Testis (tissue), 3 donors: Measurements from ENCODE around the gene PLS1. TPM values are rescaled to one million over a fixed set of nuclear protein-coding genes. Genes with fewer than 3 reads are reported as not detected.
A peak's percentile ranks its signal among the peaks of the same experiment; 100 is the strongest.
"Not testable (repeated sequence)": the region's sequence is repeated elsewhere in the genome, so short reads cannot be mapped to it uniquely, and the experiment has no call there.

Experiments
- DNase-seq: peaks from one replicate; pipeline ENCODE4 v3.0.0-alpha.2; 2019
- H3K27ac ChIP-seq, 2 donors: fragments of 200-600 bp; sonication (generic); one replicate each; pipeline ENCODE4 v1.5.1; 2019
- H3K27me3 ChIP-seq: fragments of 200-600 bp; sonication (generic); one replicate; pipeline ENCODE4 v1.5.1; 2019
- H3K36me3 ChIP-seq: fragments of 200-600 bp; sonication (generic); one replicate; pipeline ENCODE4 v1.5.1; 2017; ENCODE audit warnings: low read depth; ENCODE audit errors: missing control alignments
- H3K4me1 ChIP-seq: fragments of 200-600 bp; sonication (generic); one replicate; pipeline ENCODE4 v1.5.1; 2019
- H3K4me3 ChIP-seq, 2 donors: fragments of 200-600 bp; sonication (generic); one replicate each; pipeline ENCODE4 v1.5.1; 2017 to 2019
- H3K9me3 ChIP-seq: fragments of 200-600 bp; sonication (generic); one replicate; pipeline ENCODE4 v1.5.1; 2017
- CTCF ChIP-seq, 3 experiments: fragments of 450-650 bp in 2 of 3; fragments of 200-600 bp in 1 of 3; sonication (generic) in 1 of 3; IDR thresholded peaks; one replicate each; pipeline ENCODE4 v1.5.1; 2016 to 2019; ENCODE audit warnings: antibody characterized with exemption in 3 of 3, mild to moderate bottlenecking in 2 of 3, moderate library complexity in 1 of 3
- POLR2A ChIP-seq: fragments of 450-650 bp; IDR thresholded peaks from one replicate; pipeline ENCODE4 v1.6.1; 2017; ENCODE audit warnings: antibody characterized with exemption, mild to moderate bottlenecking, moderate library complexity
- WGBS, 2 donors: methylation state at CpG; one replicate each; pipeline ENCODE4 v1.1.5; 2018; 5-methylcytosine and 5-hydroxymethylcytosine counted together
- intact Hi-C: fragments of 100-400 bp; cut with DNase I; formaldehyde crosslinking; loops from one replicate; pipeline ENCODE4 v1.15.1; 2023; ENCODE audit warnings: low total_unique reads
- polyA plus RNA-seq: library from polyadenylated mRNA; stranded (reverse); fragments of 350-450 nt; fragmentation: Illumina TruSeq; extraction: RNeasy Lipid Tissue Mini Kit (QIAGEN cat#74804); gene quantifications from one replicate; pipeline ENCODE4 v1.2.3, GENCODE V29; 2014; ENCODE audit warnings: low read depth, low replicate concordance; ENCODE audit not compliant: insufficient read depth
- total RNA-seq, 2 donors: library from RNA; depleted of rRNA; stranded (reverse); fragments of >200 nt; gene quantifications; one replicate each; pipeline ENCODE4 v1.2.3, GENCODE V29; 2016

The PLS1 gene
- total and polyA plus RNA-seq, 3 donors from 2014 or later: 5.1 to 10.8 (median 10.6) TPM

DNA sequence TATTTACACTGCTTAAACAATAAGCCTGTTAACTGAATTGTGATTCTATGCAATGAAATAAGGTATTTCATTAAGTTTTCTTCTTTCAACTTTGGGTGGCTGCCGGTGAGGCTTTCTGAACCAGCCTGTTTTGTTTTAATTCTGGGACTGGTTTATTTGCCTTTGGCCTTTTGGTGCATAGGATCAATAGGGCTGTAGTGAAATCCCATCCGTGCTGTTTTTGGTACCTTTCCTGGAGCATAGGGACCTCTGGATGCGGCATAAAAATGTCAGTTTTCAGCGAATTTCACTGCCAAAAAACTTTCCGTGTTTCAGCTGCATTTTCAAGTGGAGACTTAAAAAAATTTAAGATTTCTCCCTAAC lies 514 bp downstream of the PLS1 start:
- H3K4me1 ChIP-seq: peaks cover 3% of the 10 kb centered on the region
- intact Hi-C loops: loop anchor here (10.0 kb wide), 1 partner anchor 398 kb away; no protein-coding TSS in a partner anchor
- H3K9me3 ChIP-seq: no peaks in the 10 kb centered on the region
- no peak overlapping the region for H3K27ac ChIP-seq
- no peaks in the 10 kb centered on the region for H3K27me3 ChIP-seq
- no peaks in the 10 kb centered on the region for H3K36me3 ChIP-seq
- no peak for DNase-seq
- peak overlapping the region; percentile 61 to 67 for H3K4me3 ChIP-seq
- TF ChIP-seq CTCF (IDR thresholded peaks at IDR 0.05) (no peak), POLR2A (no peak)
- 6 to 8% methylated on average over 5 of the region's 5 CpGs for WGBS, 2 donors

- Histone ChIP-seq H3K27ac (no peak overlapping the region), H3K27me3 (no peaks in the 10 kb centered on the region), H3K9me3 (no peaks in the 10 kb centered on the region), H3K36me3 (no peaks in the 10 kb centered on the region), H3K4me1 (peaks cover 3% of the 10 kb centered on the region), H3K4me3 (no peak overlapping the region)
- no peak for TF ChIP-seq POLR2A
- no peak for TF ChIP-seq CTCF (IDR thresholded peaks at IDR 0.05)
- WGBS, 2 donors: 71 to 72% methylated on average over 3 of the region's 3 CpGs
- intact Hi-C loops: loop anchor here (10.0 kb wide), 1 partner anchor 397 kb away; no protein-coding TSS in a partner anchor
- no peak for DNase-seq
Observed at GRCh38 chr3:142597906-142598305, 1.7 kb downstream of the PLS1 start.

GRCh38 chr3:142601713-142602112 lies 5.5 kb downstream of the PLS1 start:
- 73 to 88% methylated on average over 4 of the region's 4 CpGs for WGBS, 2 donors
- Histone ChIP-seq H3K27me3 (no peaks in the 10 kb centered on the region), H3K36me3 (no peaks in the 10 kb centered on the region), H3K9me3 (no peaks in the 10 kb centered on the region), H3K4me3 (no peak overlapping the region), H3K27ac (no peak overlapping the region), H3K4me1 (no peaks in the 10 kb centered on the region)
- intact Hi-C loops: no loop called here
- DNase-seq: no peak
- no peak for TF ChIP-seq POLR2A
- no peak for TF ChIP-seq CTCF (IDR thresholded peaks at IDR 0.05)

DNA sequence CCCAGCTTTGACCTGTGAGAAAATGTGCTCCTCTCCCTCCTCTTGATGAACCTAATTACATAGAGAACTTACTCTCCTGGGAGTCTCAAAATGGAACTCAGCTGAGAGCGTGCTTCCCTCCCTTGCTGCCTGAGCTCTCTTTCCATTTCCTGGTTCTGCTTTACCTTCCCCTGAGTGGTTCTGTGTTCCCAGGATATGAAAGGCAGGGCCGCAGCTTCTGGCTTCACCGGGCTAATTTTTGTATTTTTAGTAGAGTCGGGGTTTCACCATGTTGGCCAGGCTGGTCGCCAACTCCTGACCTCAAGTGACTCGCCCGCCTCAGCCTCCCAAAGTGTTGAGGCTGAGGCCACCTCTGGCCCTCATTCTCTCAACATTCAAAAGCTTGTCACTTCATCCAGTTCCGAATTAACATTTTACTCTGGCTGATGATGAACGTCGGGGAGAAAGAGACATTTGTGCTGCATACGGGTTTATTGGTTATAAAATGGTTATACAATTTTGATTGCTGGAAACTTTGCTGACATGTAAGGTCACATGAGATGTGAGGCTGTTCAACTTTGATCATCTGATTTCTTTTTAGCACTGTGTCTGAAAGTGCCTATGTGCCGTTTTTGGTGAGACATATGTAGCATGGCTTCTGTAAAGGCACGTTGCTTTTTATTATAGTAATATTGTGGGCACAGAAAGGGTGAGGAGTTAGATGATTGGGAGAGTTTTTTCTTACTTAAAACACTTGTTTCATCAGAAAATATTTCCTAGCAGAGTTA lies 6.6 kb downstream of the PLS1 start:
- Histone ChIP-seq H3K4me3 (no peak overlapping the region), H3K9me3 (no peaks in the 10 kb centered on the region), H3K27me3 (no peaks in the 10 kb centered on the region), H3K27ac (no peak overlapping the region), H3K36me3 (no peaks in the 10 kb centered on the region), H3K4me1 (no peaks in the 10 kb centered on the region)
- WGBS, 2 donors: 92 to 94% methylated on average over 13 of the region's 13 CpGs
- DNase-seq: no peak
- intact Hi-C loops: no loop called here
- no peak for TF ChIP-seq POLR2A
- no peak for TF ChIP-seq CTCF (IDR thresholded peaks at IDR 0.05)

- DNase-seq, H3K4me1 ChIP-seq, H3K9me3 ChIP-seq, intact Hi-C loops, H3K4me3 ChIP-seq, H3K36me3 ChIP-seq, H3K27me3 ChIP-seq, H3K27ac ChIP-seq: not testable (repeated sequence)
- WGBS, 2 donors: 93 to 96% methylated on average over 7 of the region's 7 CpGs
Observed at GRCh38 chr3:142603386-142603705, 7.2 kb downstream of the PLS1 start.
